HG03045 (cell line): ENCODE measurements around the gene FHAD1.

Source experiments
- ATAC-seq: cut with Tn5 transposase; IDR thresholded peaks from one replicate; pipeline ENCODE4 v1.9.1; 2021; ENCODE audit warnings: mild to moderate bottlenecking, moderate library complexity; ENCODE audit not compliant: unreplicated experiment

Gene FHAD1

DNA sequence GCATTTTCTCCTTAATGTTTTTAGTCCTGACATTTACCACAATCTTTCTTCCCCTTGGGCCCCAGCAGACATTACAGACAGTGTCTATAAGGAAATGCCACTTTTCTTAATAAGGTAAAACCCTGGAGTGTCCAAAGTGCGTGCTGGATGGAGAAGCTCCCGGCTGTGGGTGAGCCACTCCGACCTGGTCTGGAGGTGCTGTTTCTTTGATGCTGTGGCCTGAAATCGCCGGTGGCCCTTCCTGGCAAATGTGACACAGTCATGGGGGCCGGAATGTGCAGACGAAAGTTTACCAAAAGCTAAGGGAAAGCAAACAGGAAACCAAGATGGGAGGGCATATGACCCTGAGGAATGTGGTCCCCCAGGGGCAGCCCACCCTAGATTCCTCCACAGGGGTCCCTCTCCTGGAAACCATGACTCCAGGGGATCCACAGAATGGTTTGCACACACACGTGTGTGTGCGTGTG, 77.9 kb downstream of the FHAD1 start:
- no peak for ATAC-seq

GRCh38 chr1:15325375-15326085, 78.5 kb downstream of the FHAD1 start:
- no peak for ATAC-seq

- ATAC-seq = no peak
These were observed 79.9 kb downstream of the FHAD1 start for GRCh38 chr1:15326691-15327588.

DNA sequence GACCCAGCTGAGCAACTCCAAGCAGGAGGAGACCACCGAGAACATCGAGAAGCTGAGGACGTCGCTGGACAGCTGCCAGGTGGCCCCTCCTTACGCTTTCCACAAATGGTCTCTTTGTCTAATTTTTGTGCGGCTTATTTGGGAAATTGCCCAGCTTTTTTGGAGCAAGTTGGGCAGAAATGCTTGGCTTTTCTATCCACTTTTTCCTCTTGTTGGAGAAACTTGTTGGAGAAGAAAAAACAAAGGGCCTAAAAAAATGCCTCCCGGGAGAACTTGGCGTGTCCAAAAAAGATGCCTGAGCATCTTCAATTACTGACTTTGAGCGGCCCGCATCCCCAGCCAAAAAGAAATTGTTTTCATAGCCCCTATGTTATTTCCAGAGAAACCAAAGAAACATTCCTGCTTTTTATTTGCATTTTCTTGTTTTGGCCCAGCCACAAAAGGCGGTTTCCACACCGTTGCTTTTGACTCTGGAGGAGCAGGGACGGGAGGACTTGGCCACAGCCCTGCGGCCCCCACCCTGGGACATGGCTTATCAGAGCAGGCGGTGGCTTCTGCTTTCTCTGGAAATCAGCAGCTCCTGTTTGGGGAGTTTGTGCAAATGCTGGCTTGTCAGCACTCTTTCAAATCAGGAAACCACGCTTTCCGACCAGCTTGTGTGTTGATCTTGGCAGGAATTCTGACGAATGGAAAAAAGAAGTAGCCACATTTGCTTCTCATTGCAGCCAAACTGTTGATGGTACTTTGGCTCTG, 81.5 kb downstream of the FHAD1 start:
- no peak for ATAC-seq

GRCh38 chr1:15329104-15329820, 82.2 kb downstream of the FHAD1 start:
- ATAC-seq = no peak

DNA sequence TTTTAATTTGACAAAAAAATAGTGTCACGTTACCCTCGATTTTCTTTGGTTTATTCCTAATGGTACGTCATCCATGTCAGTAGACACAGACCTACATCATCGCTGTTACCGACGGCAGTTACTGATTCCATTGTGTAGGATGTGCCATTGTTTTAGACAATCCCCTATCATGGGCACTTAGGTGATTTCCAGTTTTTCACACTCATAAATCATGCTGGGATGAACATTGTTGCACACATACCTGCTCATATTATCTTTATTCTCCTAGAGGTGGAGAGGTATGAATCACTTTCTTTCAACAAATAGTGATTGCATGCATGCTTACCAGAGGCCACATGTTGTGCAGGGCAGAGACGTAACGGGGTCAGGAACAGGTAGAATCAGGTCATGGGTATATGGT, 83.0 kb downstream of the FHAD1 start:
- no peak for ATAC-seq

DNA sequence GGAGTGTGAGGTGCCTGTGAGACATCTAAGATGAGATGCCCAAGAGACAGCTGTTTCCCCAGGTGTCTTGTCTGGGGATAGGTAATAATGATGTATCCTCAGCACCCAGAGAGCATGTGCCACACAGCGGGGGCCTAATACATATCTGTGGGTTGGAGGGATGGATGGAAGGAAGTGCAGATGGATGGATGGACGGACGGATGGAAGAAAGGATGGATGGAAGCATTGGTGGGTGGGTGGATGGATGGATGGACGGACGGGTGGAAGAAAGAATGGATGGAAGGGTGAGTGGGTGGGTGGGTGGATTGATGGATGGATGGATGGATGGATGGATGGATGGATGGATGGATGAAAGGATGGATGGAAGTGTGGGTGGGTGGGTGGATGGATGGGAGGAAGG, 84.2 kb downstream of the FHAD1 start:
- ATAC-seq = no peak

DNA sequence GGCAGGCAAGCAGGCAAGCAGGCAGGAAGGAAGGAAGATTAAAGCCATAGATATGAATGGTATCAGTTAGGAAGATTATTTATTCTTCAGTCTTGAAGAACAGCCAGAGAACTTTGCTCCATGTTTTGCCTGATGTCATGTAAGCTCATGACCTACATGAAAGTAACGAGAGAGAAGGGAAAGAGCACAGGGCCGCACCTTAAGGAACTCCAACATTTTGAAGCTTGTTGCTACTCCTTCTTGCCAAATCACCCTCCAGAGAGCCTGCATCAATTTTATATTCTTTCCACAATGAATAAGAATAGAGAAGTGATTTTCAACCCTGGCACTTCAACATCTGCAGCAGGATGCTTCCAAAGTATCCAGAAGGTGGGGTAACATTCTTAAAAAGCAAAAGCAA, 84.7 kb downstream of the FHAD1 start:
- ATAC-seq = no peak

DNA sequence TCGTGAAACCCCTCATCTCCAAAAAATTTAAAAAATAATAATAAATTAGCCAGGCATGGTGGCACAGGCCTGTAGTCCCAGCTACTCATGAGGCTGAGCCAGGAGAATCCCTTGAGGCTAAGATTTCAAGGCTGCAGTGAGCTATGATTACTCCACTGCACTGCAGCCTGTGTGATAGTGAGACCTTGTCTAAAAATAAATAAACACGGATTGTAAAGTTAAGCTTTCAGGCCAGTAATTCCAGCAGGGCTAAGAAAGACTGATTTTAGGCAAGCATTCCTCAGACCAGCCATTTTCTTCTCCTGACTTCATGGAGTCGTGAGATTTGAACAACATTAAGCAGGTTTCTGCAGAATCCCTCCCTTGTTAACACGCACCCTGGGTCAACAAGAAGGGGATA, 85.5 kb downstream of the FHAD1 start:
- ATAC-seq = no peak

GRCh38 chr1:15332952-15333715, 86.1 kb downstream of the FHAD1 start:
- no peak for ATAC-seq

DNA sequence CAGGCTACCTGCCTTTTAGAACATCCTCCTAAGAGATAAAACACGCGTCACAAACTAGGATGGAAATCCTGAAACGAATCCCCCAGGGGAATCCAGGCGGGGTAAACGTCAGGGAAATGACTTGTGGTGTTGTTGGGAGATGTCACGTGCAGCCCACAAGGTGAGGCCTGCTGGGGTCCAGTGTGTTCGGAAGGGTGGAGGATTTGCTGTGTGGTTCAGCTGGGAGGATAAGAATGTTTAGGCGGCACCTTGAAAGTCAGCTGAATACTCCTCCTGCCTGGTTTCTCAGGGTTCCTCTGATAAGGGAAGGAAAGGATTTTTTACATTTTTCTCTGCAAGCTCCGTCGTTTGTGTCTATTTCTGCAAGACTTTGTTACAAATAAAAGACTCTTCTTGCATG, 88.0 kb downstream of the FHAD1 start:
- ATAC-seq = no peak

GRCh38 chr1:15336866-15337265, 89.8 kb downstream of the FHAD1 start:
- no peak for ATAC-seq

GRCh38 chr1:15337656-15338402, 90.8 kb downstream of the FHAD1 start:
- ATAC-seq = no peak

- no peak for ATAC-seq
These were observed 92.5 kb downstream of the FHAD1 start for GRCh38 chr1:15339570-15339969.

GRCh38 chr1:15341228-15341627, 94.2 kb downstream of the FHAD1 start:
- no peak for ATAC-seq

GRCh38 chr1:15341634-15342407, 94.8 kb downstream of the FHAD1 start:
- no peak for ATAC-seq

DNA sequence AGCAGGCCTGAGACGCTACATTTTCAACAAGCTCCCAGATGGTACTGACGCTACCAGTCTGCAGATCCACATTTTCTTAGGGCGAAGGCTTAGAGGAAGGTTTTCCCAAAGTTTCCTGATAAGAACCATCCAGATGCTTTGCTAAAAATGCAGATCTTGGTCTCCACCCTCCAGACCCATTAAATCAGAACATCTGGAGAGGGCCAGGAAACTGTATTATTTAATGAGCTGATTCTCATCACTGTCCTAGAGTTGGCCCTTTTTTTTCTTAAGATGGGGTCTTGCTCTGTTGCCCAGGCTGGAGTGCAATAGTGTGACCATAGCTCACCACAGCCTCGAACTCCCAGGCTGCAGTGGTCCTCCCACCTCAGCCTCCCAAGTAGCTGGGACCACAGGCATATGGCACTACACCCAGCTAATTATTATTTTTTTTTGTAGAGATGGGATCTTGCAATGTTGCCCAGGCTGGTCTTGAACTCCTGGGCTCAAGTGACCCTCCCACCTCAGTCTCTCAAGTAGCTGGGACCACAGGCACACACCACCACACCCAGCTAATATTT, 95.5 kb downstream of the FHAD1 start:
- no peak for ATAC-seq

GRCh38 chr1:15343099-15343498, 96.1 kb downstream of the FHAD1 start:
- ATAC-seq = no peak
